GM06990 (cell line): ENCODE data around the gene PPP2R2C.

Experiments used
- DNase-seq: peaks from one replicate; pipeline ENCODE4 v3.0.0-alpha.2; 2011; ENCODE audit not compliant: insufficient read length; ENCODE audit errors: extremely low read depth
- H3K27me3 ChIP-seq: replicated peaks from 2 replicates; pipeline ENCODE4 v1.6.0; 2011; ENCODE audit warnings: low read length; ENCODE audit not compliant: control insufficient read depth, insufficient read depth
- H3K36me3 ChIP-seq: 2 replicates; pipeline ENCODE4 v1.5.1; 2011; ENCODE audit warnings: low read length; ENCODE audit not compliant: control insufficient read depth, insufficient read depth
- H3K4me3 ChIP-seq: replicated peaks from 2 replicates; pipeline ENCODE4 v1.5.1; 2011; ENCODE audit warnings: low read depth, mild to moderate bottlenecking, control low read depth, low read length
- CTCF ChIP-seq: IDR thresholded peaks from 2 replicates; pipeline ENCODE4 v1.5.1; 2011; ENCODE audit warnings: low read length, control low read depth, mild to moderate bottlenecking, inconsistent platforms; ENCODE audit not compliant: insufficient read depth, poor library complexity, severe bottlenecking

Gene PPP2R2C

GRCh38 chr4:6340446-6341015 is 131.9 kb downstream of the PPP2R2C start:
- TF ChIP-seq CTCF = no peak
- Histone ChIP-seq H3K36me3 (no peaks in the 10 kb centered on the region), H3K27me3 (peaks cover 6% of the 10 kb centered on the region), H3K4me3 (no peak overlapping the region)
- DNase-seq = no peak

- DNase-seq = no peak
- no peaks in the 10 kb centered on the region for H3K36me3 ChIP-seq
Observed at GRCh38 chr4:6339818-6340445, 132.5 kb downstream of the PPP2R2C start.

GRCh38 chr4:6338951-6339817 is 133.2 kb downstream of the PPP2R2C start:
- Histone ChIP-seq H3K4me3 (no peak overlapping the region), H3K27me3 (peaks cover 6% of the 10 kb centered on the region), H3K36me3 (no peaks in the 10 kb centered on the region)
- no peak for DNase-seq
- TF ChIP-seq CTCF = no peak

More at GRCh38 chr4:6339818-6340445, 132.5 kb downstream of the PPP2R2C start:
- peaks cover 6% of the 10 kb centered on the region for H3K27me3 ChIP-seq
- H3K4me3 ChIP-seq = no peak overlapping the region
- no peak for TF ChIP-seq CTCF

GRCh38 chr4:6338175-6338950 is 134.1 kb downstream of the PPP2R2C start:
- Histone ChIP-seq H3K4me3 (no peak overlapping the region), H3K27me3 (peaks cover 6% of the 10 kb centered on the region), H3K36me3 (no peaks in the 10 kb centered on the region)
- TF ChIP-seq CTCF = no peak
- DNase-seq = no peak

- no peak overlapping the region for H3K4me3 ChIP-seq
- DNase-seq = no peak
- TF ChIP-seq CTCF = no peak
Observed at GRCh38 chr4:6337331-6337935, 135.0 kb downstream of the PPP2R2C start.

More at GRCh38 chr4:6337331-6337935, 135.0 kb downstream of the PPP2R2C start:
- Histone ChIP-seq H3K27me3 (peaks cover 6% of the 10 kb centered on the region), H3K36me3 (no peaks in the 10 kb centered on the region)
